HG02678 (cell line): Measurements from ENCODE around the gene MYL11.
"Not testable (repeated sequence)": the region's sequence is repeated elsewhere in the genome, so short reads cannot be mapped to it uniquely, and the experiment has no call there.

ENCODE experiments used
- ATAC-seq: cut with Tn5 transposase; IDR thresholded peaks from one replicate; pipeline ENCODE4 v1.9.1; 2021; ENCODE audit warnings: mild to moderate bottlenecking, moderate library complexity; ENCODE audit not compliant: unreplicated experiment

MYL11 gene

DNA sequence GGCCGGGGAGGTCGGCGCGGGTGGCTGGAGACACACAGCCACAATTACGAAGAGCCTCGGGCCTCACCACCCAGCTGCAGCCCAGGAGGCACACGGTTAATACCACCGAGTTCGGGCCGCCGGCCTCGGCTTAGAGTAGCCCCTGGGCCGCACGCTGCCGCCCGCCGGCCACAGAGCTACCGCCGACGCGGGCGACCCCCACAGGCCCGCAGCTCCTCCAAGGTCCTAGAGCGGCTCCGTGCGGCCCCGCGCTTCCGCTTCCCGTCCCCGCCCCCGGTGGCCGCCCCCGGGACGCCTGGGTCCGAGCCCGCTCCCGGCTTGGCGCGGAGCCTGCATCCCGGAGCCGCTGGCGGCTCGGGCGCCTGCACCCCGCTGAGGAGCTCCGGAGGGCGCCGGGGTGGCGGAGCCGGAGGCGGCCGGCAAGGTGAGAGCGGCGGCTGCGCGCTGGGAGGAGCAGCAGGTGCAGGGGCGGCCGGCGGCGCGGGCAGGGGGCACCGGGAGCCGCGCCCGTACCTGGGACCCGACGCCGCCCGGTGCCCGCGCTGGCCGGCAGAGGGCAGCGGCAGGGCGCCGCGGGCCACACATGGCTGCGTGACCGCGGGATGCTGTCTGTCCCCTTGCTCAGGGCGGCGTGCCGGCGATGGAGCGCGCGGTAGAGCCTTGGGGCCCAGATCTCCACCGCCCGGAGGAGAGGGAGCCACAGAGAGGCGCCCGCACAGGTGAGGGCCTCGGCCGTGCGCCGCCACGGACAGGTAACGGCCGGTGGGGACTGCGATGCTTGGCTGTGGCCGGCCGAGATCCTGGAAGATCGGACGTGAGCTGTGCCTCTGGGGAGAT, 20.8 kb downstream of the MYL11 start, which contains the start of gene ZNF48:
ZNF48 (plus strand) TSS at position 266 of the 837 bp plus-strand sequence; CDS start at position 641, 375 bp downstream.
- peak; percentile 76 for ATAC-seq

DNA sequence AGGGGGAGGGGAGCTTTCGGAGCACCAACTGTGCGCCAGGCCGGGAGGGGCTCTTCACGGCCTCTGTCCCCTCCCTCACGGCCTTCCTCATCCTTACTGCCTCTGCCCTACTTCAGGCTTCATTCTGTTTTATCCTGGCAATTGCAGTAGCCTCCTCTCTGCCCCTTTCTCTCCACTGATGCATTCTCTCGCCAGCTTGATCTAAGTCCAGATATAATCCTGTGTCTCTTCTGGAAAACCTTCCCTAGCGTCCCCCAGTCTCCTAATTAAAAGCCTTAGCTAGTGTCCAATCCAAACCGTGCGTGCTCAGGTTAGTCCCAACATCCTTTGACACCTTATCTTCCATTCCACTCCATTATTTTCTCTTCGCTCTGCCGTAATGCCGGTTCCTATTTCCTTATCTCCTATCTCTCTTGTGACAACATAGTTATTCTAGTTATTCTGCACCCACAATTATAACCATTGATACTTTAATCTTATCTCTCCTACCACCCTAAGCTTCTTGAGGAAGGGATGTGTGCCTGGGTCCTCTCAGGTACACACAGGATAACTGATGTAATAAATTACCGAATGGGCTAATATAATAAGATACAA, 21.5 kb downstream of the MYL11 start:
- ATAC-seq, result no peak

DNA sequence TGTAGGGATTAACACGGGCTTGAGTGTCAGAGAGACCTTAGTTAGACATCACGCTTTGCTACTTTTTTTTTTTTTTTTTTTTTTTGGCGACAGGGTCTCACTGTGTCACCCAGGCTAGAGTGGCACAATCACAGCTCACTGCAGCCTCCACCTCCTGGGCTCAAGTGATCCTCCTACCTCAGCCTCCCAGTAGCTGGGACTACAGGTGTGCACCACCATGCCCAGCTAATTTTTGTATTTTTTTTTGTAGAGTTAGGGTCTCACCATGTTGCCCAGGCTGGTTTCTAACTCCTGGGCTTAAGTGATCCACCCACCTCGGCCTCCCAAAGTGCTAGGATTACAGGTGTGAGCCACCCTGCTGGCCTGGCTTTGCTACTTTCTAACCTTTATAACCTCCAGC, 22.0 kb downstream of the MYL11 start:
- ATAC-seq, result not testable (repeated sequence)

DNA sequence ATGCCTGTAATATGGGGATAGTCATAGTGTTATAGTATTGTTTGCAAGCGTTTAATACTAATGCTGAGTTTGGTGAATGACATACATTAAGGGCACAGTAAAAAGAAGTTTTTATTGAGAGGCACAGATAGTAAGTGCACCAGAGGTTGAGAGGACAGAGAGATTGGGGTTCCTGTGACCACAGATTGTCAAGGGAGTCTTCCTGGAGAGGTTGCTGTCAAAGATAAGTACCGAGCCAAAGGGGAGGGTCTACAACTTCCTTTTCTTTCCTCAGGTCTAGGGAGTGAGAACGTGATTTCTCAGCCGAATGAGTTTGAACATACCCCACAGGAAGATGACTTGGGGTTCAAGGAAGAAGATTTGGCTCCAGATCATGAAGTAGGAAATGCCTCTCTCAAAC, 22.5 kb downstream of the MYL11 start:
- ATAC-seq, result no peak

DNA sequence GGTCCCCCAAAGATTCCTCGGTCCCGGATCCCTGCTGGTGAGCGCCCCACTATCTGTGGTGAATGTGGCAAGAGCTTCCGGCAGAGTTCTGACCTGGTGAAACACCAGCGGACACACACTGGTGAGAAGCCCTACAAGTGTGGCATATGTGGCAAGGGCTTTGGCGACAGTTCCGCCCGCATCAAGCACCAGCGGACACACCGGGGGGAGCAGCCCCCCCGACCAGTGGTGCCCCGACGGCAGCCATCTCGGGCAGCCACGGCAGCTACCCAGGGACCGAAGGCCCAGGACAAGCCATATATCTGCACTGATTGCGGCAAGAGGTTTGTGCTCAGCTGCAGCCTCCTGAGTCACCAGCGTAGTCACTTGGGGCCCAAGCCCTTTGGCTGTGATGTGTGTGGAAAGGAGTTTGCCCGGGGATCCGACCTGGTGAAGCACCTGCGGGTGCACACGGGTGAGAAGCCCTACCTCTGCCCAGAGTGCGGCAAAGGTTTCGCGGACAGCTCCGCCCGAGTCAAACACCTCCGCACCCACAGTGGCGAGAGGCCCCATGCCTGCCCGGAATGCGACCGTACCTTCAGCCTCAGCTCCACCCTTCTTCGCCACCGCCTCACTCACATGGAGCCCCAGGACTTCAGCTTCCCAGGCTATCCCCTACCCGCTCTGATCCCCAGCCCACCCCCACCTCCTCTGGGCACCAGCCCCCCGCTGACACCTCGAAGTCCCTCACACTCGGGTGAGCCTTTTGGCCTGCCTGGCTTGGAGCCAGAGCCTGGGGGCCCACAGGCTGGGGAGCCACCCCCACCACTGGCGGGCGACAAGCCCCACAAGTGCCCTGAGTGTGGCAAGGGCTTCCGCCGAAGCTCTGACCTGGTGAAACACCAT, 23.4 kb downstream of the MYL11 start:
- ATAC-seq, result no peak

DNA sequence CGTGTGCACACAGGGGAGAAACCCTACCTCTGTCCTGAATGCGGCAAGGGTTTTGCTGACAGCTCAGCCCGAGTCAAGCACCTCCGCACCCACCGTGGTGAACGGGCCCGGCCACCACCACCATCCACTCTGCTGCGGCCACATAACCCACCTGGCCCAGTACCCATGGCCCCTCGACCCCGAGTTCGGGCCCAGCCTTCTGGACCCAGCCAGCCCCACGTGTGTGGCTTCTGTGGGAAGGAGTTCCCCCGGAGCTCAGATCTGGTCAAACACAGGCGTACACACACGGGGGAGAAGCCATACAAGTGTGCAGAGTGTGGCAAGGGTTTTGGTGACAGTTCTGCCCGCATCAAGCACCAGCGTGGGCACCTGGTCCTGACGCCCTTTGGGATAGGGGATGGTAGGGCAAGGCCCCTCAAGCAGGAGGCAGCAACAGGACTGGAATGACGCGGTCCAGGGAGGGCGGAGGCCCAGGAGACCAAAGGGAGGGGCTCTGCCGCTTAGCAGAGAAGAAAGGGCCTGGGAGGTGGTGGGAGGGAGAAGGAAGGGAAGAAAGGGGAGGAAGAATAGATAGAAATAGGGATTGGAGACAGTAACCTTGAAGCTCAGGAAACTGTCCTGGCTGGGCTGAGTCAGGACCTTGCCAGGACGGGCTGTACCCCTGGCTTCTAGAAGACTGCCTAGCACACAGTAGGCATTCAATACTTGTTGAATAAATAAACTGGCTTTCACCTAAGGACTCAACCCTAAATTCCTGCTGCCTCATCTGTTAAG, 24.2 kb downstream of the MYL11 start:
- no peak for ATAC-seq

DNA sequence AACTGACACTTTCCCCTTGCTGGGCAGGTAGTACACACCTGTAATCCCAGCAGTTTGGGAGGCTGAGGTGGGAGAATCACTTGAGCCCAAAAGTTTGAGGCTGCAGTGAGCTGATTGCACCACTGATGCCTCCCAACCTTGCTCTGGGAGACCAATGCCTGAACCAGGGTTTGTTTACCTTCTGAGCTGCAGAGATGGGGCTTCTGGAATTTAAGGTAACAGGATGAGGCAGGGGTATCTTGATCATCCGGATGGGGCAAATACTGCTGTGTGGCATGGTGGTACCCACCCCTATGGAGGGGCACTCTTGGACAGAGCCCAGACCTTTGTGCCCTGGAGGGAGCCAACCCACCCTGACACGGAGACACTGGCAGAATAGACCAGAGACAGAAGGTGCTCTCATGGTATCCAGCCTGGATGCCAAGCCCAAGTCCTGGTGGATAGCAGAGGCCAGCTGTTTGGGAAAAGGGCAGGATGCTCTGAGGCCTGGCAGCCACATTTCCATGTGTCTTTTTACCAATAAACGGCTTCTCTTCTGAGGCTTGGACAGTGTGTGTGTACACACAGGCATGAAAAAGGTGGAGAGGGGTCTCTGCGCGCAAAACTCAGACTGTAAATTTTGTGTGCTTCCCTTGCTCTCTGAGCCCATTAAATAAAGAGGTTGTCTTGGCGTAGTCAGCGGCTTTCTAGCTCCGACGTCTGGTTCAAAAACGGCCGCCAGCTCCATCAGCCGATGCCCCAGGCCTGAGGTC, 25.0 kb downstream of the MYL11 start:
- no peak for ATAC-seq

DNA sequence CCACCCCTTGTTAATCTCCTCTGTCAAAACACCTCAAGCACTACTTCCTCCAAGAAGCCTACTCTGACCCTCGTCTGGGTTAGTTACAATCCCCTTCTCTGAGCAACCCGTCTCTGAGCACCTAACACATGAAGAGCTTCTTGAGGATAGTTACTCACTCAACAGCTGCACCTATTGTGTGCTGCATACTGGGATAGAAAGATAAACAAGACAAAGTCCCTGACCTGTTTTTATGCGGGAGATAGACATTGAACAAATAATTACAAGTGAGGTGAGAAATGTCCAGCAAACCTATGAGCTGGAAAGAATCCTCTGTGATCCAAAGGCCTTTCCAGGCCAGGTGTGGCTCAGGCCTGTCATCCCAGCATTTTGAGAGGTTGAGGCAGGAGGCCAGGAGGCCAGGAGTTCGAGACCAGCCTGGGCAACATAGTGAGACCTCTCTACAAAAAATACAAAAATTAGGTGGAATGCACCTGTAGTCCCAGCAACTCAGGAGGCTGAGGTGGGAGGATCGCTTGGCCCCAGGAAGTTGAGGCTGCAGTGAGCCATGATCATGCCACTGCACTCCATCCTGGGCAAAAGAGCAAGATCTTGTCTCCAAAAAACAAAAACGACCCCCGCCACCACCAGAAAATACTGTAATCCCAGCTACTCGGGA, 27.3 kb downstream of the MYL11 start:
- no peak for ATAC-seq

DNA sequence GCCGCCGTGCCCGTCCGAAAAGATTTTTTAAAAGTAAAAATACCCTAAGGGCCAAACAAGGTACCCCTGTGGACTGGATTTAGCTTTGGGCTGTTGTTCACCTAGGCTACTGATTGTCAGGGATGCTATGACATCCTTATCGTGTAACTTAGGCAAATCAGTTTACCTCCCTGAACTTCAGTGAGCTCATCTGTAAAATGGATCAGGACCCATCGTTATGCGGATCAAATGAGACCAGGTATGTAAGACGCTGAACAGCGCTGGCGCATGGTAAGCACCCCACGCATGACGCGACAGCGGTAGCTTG, 32.1 kb downstream of the MYL11 start:
- ATAC-seq, result peak; percentile 11

DNA sequence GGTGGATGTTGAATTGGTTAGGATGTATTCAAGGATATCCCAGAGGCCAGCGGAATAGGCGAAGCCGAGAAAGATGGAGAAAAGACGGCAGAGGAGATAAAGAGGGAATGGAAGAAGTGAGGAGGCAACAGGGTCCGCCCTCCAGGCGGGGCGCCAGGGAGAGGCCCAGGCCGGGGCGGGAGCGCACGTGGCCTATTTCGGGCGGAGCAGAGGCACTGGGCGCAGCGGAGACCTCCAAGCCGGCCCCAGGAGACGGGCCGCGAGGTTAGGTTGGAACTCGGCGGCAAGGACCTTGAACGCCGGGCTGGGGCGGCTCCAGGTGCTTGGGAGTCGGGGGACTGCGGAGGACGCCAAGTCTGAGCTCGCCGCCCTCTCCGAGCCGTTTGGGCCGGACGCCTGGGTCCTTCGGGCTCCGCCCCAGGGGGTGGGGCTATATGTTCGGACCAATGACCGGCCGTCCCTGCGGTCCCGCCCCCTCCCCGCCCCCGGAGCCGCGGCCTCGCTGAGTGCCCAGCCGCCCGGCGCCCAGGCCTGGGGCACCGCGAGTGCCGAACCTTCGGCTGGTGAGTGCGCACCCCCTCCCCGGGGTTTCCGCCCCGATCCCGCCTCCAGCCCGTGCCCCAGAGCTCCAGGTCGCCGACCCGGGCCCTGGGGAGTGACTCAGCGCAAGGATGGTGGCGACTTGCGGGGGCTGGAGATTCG, 32.7 kb downstream of the MYL11 start, which contains the start of gene ZNF771:
ZNF771 (plus strand) TSS at position 505 of the 702 bp plus-strand sequence. CDS start 448 bp downstream, outside the sequence.
- ATAC-seq, result peak; percentile 80

DNA sequence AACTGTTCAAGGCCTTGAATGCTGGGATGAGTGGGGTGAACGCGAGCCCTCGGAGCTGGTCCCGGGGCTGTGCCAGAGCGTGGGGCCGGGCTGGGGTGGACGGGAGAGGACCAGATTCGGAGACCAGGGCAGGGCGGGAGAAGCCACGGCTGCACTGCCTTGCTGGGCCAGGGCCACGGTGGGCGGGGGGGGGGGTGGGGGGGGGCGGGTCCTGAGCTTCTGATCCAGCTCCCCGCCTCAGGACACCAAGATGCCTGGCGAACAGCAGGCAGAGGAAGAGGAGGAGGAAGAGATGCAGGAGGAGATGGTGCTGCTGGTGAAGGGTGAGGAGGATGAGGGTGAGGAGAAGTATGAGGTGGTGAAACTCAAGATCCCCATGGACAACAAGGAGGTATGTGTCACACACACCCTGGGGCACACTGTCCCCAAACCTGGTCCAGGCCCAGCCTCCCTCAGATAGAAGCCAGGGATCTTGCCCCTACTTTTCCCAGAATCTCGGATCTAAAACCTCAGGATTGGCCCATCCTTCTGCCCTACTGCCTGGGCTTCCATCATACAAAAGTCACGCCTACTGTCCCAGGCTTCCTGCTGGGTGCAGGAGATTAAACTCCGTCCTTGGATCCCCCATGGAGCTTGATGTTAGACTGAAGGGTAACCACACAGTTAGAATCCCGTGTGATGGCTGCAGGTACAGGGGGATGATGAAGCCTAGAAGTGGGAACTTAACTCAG, 33.4 kb downstream of the MYL11 start:
- no peak for ATAC-seq

DNA sequence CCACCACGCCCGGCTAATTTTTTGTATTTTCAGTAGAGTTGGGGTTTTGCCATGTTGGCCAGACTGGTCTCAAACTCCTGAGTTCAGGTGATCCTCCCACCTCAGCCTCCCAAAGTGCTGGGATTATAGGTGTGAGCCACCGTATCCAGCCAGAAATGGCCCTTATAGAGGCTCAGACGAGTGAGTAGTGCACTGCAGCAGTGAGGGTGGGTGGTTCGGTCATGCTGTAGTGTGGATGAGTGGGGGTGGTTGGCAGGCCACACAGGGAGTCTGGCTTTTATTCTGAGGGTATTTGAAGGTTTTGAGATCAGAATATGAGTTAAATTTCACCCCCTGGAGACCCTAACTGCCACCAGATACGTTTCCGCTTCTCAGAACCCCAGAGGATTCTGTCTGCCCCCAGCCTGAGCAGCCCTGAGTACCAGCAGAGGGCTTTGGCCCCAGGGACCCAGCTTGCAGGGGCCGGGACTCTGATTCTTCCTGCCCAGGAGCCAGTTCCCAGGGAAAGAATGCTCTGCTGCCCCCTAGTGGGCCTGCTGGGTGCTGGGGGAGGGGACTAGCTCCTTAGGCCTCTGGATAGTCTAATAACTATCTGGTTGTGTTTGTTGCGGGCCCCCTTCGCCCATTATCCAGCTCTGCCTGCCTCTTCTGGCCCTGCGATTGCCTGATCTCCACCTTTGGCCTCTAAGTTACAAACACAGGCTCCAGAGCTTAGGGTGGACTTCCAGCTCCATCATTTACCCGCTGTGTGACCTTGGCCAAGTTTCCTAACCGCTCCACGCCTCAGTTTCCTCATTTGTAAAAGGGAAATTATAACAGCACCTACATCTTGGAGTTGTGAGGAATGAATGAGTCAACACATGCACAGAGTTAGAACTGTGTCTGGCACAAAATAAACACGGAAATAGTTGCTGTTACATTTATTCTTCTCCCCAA, 34.8 kb downstream of the MYL11 start:
- ATAC-seq, result peak; percentile 51

DNA sequence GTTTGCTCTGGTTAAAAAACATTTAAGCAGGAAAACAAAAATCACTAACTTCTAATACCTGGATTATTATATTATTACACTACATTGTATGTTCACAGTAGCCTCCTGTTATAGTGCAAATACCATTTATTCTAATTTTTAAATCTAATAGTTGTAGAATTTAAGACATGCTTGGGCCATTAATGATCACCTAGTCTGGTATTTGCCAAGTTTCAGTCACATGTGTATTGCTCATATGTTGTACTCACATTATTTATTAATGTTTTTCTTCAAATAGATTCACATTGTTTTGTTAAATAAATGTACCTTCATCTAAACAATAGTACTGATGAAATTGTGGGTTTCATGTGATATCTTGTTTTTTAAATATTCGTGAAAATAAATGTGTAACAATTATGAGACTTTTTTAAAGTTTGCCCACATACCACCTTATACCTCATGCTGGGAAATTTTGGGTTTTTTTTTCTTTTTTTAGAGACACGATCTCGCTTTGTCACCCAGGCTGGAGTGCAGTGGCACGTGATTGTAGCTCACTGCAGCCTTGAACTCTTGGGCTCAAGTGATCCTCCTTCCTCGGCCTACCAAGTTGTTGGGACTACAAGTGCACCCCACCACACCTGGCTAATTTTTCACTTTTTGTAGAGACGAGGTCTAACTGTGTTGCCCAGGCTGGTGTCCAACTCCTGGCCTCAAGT, 38.7 kb downstream of the MYL11 start:
- ATAC-seq, result no peak

DNA sequence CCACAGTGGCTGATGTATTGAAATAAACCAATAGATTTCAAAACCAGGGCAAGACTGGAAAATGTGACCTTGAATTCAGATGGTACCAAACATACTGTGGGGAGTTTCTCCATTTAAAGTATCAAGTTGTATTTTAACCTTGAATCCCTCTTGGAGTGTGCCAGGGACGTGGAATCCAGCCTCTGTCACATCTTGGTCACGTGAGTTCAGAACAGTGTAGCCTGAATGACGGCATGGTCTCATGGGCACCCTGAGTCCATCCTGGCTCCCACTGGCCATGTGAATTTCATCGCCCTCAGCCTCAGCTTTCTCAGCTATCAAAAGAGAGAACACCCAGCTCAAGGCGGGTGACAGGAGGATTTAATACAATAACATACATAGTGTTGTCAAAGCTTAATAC, 39.6 kb downstream of the MYL11 start:
- no peak for ATAC-seq

DNA sequence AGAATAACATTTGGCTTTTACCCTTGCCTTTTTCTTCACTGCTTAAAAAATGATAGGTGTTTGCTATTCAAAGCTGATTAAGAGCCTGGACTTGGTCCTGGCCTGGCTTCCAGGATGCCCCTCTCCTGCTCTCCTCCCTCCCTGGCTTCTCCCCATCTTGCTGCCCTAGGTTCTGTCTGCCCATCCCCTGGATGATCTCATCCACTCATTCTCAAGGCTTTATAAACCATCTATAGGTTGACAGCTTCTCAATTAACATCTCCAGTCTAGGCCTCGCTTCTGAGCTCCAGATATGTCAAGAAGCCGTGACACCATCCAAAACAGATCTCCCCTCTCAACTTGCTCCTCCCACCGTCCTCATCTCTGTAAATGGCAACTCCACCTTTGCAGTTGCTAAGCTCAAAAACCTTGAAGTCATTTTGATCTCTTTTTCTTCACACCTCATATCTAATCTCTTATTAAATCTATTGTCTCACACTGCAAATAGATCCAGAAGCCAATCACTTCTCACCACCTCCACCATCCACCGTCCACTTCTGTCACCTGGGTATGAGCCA, 41.5 kb downstream of the MYL11 start:
- ATAC-seq, result no peak
